Measurements from ENCODE around the gene FOXI1. TPM values are rescaled to one million over a fixed set of nuclear protein-coding genes. Genes with fewer than 3 reads are reported as not detected.

FOXI1 gene
- total RNA-seq, 1 donor = not detected

DNA sequence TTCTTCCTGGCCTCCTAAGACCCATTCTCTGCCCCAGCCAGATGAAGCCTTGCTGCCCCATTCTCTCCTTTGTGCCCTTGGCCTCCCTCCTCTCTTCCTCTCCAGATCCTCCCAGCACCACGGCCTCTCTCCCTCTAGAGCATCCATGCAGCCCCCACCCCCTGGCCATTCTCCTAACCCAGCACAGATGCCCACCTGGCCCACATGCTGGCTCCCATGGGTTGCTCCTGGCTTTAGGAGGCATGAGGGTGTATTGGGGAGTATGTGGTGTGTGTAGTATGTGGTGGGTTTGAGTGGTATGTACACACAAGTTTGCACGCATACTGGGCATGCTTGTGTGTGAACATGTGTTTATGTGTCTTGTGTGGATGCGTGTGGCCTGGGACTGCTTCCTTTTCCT, 47.1 kb downstream of the FOXI1 start:
- no peak for DNase-seq (ENCODE audit: low read depth)
- no peak overlapping the region for H3K4me3 ChIP-seq (ENCODE audit: low read depth, low read length)
- TF ChIP-seq, protein P1, sequence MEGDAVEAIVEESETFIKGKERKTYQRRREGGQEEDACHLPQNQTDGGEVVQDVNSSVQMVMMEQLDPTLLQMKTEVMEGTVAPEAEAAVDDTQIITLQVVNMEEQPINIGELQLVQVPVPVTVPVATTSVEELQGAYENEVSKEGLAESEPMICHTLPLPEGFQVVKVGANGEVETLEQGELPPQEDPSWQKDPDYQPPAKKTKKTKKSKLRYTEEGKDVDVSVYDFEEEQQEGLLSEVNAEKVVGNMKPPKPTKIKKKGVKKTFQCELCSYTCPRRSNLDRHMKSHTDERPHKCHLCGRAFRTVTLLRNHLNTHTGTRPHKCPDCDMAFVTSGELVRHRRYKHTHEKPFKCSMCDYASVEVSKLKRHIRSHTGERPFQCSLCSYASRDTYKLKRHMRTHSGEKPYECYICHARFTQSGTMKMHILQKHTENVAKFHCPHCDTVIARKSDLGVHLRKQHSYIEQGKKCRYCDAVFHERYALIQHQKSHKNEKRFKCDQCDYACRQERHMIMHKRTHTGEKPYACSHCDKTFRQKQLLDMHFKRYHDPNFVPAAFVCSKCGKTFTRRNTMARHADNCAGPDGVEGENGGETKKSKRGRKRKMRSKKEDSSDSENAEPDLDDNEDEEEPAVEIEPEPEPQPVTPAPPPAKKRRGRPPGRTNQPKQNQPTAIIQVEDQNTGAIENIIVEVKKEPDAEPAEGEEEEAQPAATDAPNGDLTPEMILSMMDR (IDR thresholded peaks at IDR 0.05; ENCODE audit: insufficient read depth, low read depth, low read length) = no peak

DNA sequence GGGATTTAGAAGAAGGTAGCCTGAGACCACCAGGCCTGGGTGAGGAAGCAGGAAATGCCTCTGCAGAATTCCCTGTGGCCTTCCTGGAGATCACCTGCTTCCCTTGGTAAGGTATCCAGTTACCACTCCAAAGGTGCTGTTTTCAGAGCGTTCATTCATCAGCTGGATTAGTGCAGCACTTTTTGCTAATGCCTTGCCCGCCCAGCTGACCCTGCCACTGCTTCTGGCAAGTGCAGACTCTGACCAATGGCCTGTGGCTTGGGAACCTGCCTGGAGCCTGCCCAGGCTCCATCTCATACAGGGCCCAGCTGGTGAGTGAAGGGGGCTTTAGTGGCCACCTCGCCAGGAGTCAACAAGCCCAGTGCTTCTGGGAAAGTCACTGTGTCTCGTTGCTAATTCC, 48.6 kb downstream of the FOXI1 start:
- H3K4me3 ChIP-seq (ENCODE audit: low read depth, low read length) = no peak overlapping the region
- no peak for DNase-seq (ENCODE audit: low read depth)
- TF ChIP-seq, protein P1 (IDR thresholded peaks at IDR 0.05; ENCODE audit: insufficient read depth, low read depth, low read length) = no peak

DNA sequence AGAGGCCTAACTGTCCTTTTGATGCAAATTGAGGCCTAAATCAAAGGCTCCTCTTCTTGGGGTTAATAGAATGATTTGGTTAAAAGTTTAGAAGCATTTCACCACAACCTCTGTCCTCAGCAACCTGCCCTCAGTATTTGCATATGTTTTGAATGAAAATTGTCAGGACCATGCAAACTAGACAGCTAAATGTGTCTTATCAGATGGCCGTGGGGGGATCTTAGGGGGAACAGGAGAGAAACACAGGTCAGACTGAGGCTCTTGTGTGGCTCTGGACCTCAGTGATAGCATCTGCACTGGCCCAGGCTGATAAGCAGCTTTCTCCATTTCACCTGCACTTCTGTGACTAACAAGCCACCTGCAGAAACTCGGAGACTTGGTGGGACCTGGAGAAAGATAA, 49.0 kb downstream of the FOXI1 start:
- TF ChIP-seq, protein P1 (IDR thresholded peaks at IDR 0.05; ENCODE audit: insufficient read depth, low read depth, low read length) = no peak
- DNase-seq (ENCODE audit: low read depth) = no peak
- H3K4me3 ChIP-seq (ENCODE audit: low read depth, low read length) = no peak overlapping the region

DNA sequence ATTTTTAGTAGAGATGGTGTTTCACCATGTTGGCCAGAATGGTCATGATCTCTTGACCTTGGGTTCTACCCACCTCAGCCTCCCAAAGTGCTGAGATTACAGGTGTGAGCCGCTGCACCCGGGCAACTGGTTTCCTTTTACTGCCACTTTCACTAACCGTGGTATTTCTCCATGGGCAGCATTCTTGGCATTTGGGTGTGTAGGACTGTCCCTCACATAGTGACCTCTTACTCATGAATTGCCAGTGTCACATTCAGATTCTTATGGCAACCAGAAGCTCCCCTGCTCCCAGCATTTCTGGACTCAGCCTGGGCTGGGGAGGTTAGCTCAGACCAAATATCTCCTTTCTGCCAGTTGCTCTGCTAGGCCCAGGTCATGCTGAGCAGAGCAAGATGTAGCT, 50.1 kb downstream of the FOXI1 start:
- no peak overlapping the region for H3K4me3 ChIP-seq (ENCODE audit: low read depth, low read length)
- DNase-seq (ENCODE audit: low read depth) = no peak
- TF ChIP-seq, protein P1 (IDR thresholded peaks at IDR 0.05; ENCODE audit: insufficient read depth, low read depth, low read length) = no peak

DNA sequence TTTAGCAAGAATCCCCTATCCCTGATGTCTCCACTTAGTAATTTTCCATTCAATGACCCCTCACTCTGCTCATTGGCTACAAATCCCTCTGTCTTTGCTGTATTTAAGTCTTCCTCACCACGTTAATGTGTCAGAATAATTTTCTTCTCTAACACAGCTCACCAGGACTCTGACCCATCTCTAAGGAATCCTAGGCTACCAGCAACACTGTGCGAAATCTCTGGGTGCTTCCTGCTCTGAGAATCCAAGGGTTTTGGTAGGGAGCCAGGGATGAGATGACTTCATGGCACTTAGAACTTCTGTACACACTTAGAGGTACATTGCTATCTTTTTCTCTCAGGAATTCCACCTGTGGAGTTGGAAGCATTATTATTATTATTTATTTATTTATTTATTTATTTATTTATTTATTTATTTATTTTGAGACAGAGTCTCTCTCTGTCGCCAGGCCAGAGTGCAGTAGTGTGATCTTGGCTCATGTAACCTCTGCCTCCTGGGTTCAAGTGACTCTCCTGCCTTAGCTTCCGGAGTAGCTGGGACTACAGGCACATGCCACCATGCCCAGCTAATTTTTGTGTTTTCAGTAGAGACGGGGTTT, 53.5 kb downstream of the FOXI1 start:
- H3K4me3 ChIP-seq (ENCODE audit: low read depth, low read length) = no peak overlapping the region
- TF ChIP-seq, protein P1 (IDR thresholded peaks at IDR 0.05; ENCODE audit: insufficient read depth, low read depth, low read length) = no peak
- DNase-seq (ENCODE audit: low read depth) = no peak

Other genes with a start within 250 kb of the FOXI1 start
- 11.0 and 12.5 TPM in 2 replicates for gene INSYN2B, start 125.4 kb upstream of the FOXI1 start, total RNA-seq
- not detected in 2 replicates for gene C5orf58, start 127.1 kb downstream of the FOXI1 start, total RNA-seq
- not detected in 2 replicates for gene LCP2, start 191.9 kb downstream of the FOXI1 start, total RNA-seq